ENCODE measurements around the gene CCDC172. TPM values are rescaled to one million over a fixed set of nuclear protein-coding genes. Genes with fewer than 3 reads are reported as not detected.

The CCDC172 gene
- total and polyA plus RNA-seq, 2 experiments from 2014 or later: 4.6 to 17.6 TPM

DNA sequence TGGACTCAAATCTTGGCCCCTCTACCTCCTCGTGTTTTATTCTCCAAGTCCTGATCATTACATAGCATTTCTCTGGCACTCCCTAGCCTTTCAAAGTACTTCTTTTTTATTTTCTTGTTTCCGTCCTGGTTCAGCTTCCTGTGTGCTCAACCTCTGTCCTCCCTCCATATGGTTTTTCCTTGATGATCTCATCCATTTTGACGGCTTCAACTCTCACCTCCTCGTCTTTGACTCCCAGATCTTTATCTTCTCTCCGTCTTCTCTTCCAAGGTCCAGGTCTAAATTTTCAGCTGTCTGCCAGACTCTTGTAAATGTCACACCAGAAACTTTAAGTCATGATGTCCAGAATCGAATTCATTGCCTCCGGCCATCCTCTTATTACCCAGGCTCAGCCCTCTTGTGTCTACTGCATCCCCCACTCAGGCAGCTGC lies 27.9 kb upstream of the CCDC172 start:
- H3K79me2 ChIP-seq (replicated peaks; ENCODE audit: insufficient read depth): no peaks in the 10 kb centered on the region
- Mint-ChIP-seq H3K27me3 (ENCODE audit: insufficient read depth, low read depth, poor library complexity) (peaks cover 2% of the 10 kb centered on the region), H3K4me1 (no peaks in the 10 kb centered on the region; the same call in 2 of the 3 replicates), H3K9me3 (peaks cover under 1% of the 10 kb centered on the region; the same call in 2 of the 3 replicates), H3K27ac (no peak overlapping the region), H3K36me3 (ENCODE audit: low read depth) (no peaks in the 10 kb centered on the region; the same call in 2 of the 3 replicates), H3K4me3 (no peak overlapping the region)
- no peak overlapping the region for H3K4me2 ChIP-seq
- no peaks in the 10 kb centered on the region for H3K9me2 ChIP-seq (ENCODE audit: insufficient read depth)
- DNase-seq (ENCODE audit: low spot score) (no peak), ATAC-seq (no peak)
- H3K4me3 ChIP-seq: no peak overlapping the region
- H2AFZ ChIP-seq: no peak overlapping the region
- no peaks in the 10 kb centered on the region for H3K36me3 ChIP-seq (ENCODE audit: insufficient read depth)
- H4K20me1 ChIP-seq (replicated peaks; ENCODE audit: insufficient read depth): no peaks in the 10 kb centered on the region
- no peak overlapping the region for H3K27ac ChIP-seq (ENCODE audit: low read depth)
- no peaks in the 10 kb centered on the region for H3F3A ChIP-seq (replicated peaks; ENCODE audit: low read depth)
- TF ChIP-seq POLR2AphosphoS5 (IDR thresholded peaks at IDR 0.05; ENCODE audit: low read depth) (no peak), ZNF331 (CRISPR knock-in tag; IDR thresholded peaks at IDR 0.05; ENCODE audit: low read depth) (no peak), EZH2phosphoT487 (IDR thresholded peaks at IDR 0.05; ENCODE audit: unreplicated experiment) (no peak), ZNF114 (CRISPR knock-in tag; IDR thresholded peaks at IDR 0.05) (no peak), ZNF462 (CRISPR knock-in tag; IDR thresholded peaks at IDR 0.05) (no peak), STAT1 (IDR thresholded peaks at IDR 0.05; ENCODE audit: unreplicated experiment) (no peak), CREB1 (CRISPR knock-in tag; IDR thresholded peaks at IDR 0.05; ENCODE audit: low read depth) (no peak), CTCF (conservative IDR thresholded peaks at IDR 0.05; ENCODE audit: low read depth in 2 of 2) (no peak), JUNB (IDR thresholded peaks at IDR 0.05; ENCODE audit: unreplicated experiment) (no peak)
- TF ChIP-seq, protein P1, sequence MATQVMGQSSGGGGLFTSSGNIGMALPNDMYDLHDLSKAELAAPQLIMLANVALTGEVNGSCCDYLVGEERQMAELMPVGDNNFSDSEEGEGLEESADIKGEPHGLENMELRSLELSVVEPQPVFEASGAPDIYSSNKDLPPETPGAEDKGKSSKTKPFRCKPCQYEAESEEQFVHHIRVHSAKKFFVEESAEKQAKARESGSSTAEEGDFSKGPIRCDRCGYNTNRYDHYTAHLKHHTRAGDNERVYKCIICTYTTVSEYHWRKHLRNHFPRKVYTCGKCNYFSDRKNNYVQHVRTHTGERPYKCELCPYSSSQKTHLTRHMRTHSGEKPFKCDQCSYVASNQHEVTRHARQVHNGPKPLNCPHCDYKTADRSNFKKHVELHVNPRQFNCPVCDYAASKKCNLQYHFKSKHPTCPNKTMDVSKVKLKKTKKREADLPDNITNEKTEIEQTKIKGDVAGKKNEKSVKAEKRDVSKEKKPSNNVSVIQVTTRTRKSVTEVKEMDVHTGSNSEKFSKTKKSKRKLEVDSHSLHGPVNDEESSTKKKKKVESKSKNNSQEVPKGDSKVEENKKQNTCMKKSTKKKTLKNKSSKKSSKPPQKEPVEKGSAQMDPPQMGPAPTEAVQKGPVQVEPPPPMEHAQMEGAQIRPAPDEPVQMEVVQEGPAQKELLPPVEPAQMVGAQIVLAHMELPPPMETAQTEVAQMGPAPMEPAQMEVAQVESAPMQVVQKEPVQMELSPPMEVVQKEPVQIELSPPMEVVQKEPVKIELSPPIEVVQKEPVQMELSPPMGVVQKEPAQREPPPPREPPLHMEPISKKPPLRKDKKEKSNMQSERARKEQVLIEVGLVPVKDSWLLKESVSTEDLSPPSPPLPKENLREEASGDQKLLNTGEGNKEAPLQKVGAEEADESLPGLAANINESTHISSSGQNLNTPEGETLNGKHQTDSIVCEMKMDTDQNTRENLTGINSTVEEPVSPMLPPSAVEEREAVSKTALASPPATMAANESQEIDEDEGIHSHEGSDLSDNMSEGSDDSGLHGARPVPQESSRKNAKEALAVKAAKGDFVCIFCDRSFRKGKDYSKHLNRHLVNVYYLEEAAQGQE (IDR thresholded peaks at IDR 0.05; ENCODE audit: unreplicated experiment): no peak
- TF ChIP-seq, protein P2, sequence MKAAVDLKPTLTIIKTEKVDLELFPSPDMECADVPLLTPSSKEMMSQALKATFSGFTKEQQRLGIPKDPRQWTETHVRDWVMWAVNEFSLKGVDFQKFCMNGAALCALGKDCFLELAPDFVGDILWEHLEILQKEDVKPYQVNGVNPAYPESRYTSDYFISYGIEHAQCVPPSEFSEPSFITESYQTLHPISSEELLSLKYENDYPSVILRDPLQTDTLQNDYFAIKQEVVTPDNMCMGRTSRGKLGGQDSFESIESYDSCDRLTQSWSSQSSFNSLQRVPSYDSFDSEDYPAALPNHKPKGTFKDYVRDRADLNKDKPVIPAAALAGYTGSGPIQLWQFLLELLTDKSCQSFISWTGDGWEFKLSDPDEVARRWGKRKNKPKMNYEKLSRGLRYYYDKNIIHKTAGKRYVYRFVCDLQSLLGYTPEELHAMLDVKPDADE (IDR thresholded peaks at IDR 0.05): no peak
- no peaks in the 10 kb centered on the region for H3K4me1 ChIP-seq (ENCODE audit: insufficient read depth)
- H3K27me3 ChIP-seq (ENCODE audit: insufficient read depth): no peaks in the 10 kb centered on the region

All from GM23338 (cell line).